Vagina (tissue), 2 donors: Measurements from ENCODE around the gene RNF115.

Experiments
- CTCF ChIP-seq, 3 experiments: fragments of 450-650 bp in 2 of 3; fragments of 200-600 bp in 1 of 3; sonication (generic) in 1 of 3; IDR thresholded peaks; one replicate each; pipeline ENCODE4 v1.5.1; 2017 to 2019; ENCODE audit warnings: antibody characterized with exemption in 3 of 3, mild to moderate bottlenecking in 2 of 3, moderate library complexity in 2 of 3
- POLR2A ChIP-seq, 2 donors: fragments of 450-650 bp; IDR thresholded peaks; one replicate each; pipeline ENCODE4 v1.6.1; 2017; ENCODE audit warnings: antibody characterized with exemption in 2 of 2, mild to moderate bottlenecking in 2 of 2, moderate library complexity in 2 of 2

- TF ChIP-seq CTCF (IDR thresholded peaks at IDR 0.05) = no peak
- TF ChIP-seq POLR2A (IDR thresholded peaks at IDR 0.05) = no peak
These were observed 35.3 kb downstream of the RNF115 start for GRCh38 chr1:145788580-145788979.
